Stimulated activated memory B cell treated with anti-CD40 and anti-IgM and Interleukin-4, amounts not matched to agents 10 μg/mL and 1 μg/mL and 100 μg/mL, for 72 hours (primary cell): ENCODE results near the gene TICAM1.
"Not testable (repeated sequence)": the region's sequence is repeated elsewhere in the genome, so short reads cannot be mapped to it uniquely, and the experiment has no call there.

Experiments
- ATAC-seq: fragments of 150-1000 bp; cut with Tn5 transposase; 2 replicates; pipeline ENCODE4 v1.10.0; 2021
- H3K27ac Mint-ChIP-seq: one replicate; pipeline ENCODE4 v1.8.0; 2022; ENCODE audit warnings: mild to moderate bottlenecking, mixed read lengths
- H3K27me3 Mint-ChIP-seq: one replicate; pipeline ENCODE4 v1.8.0; 2022; ENCODE audit warnings: mixed read lengths
- H3K36me3 Mint-ChIP-seq: one replicate; pipeline ENCODE4 v1.8.0; 2022; ENCODE audit warnings: mixed read lengths
- H3K4me1 Mint-ChIP-seq: one replicate; pipeline ENCODE4 v1.8.0; 2022; ENCODE audit warnings: mixed read lengths
- H3K4me3 Mint-ChIP-seq: one replicate; pipeline ENCODE4 v1.8.0; 2022; ENCODE audit warnings: mild to moderate bottlenecking, moderate library complexity, mixed read lengths
- H3K9me3 Mint-ChIP-seq: one replicate; pipeline ENCODE4 v1.8.0; 2022; ENCODE audit warnings: mixed read lengths

The TICAM1 gene

DNA sequence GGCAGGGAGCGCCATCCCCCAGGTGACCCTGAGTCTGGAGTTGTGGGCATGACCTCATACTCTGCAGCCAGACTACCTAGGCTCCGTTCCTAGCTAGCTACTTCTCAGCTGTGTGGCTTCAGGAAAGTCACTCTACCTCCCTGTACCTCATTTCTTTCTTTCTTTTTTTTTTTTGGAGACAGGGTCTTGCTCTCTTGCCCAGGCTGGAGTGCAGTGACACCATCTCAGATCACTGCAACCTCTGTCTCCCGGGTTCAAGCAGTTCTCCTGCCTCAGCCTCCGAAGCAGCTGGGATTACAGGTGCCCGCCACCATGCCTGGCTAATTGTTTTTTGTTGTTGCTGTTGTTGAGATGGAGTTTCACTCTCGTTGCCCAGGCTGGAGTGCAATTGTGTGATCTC lies 21.0 kb upstream of the TICAM1 start:
- no peak overlapping the region for H3K4me3 Mint-ChIP-seq
- H3K4me1 Mint-ChIP-seq: peaks cover 27% of the 10 kb centered on the region
- ATAC-seq: no peak
- no peak overlapping the region for H3K27ac Mint-ChIP-seq
- no peaks in the 10 kb centered on the region for H3K27me3 Mint-ChIP-seq
- no peaks in the 10 kb centered on the region for H3K9me3 Mint-ChIP-seq
- peaks cover 23% of the 10 kb centered on the region for H3K36me3 Mint-ChIP-seq

DNA sequence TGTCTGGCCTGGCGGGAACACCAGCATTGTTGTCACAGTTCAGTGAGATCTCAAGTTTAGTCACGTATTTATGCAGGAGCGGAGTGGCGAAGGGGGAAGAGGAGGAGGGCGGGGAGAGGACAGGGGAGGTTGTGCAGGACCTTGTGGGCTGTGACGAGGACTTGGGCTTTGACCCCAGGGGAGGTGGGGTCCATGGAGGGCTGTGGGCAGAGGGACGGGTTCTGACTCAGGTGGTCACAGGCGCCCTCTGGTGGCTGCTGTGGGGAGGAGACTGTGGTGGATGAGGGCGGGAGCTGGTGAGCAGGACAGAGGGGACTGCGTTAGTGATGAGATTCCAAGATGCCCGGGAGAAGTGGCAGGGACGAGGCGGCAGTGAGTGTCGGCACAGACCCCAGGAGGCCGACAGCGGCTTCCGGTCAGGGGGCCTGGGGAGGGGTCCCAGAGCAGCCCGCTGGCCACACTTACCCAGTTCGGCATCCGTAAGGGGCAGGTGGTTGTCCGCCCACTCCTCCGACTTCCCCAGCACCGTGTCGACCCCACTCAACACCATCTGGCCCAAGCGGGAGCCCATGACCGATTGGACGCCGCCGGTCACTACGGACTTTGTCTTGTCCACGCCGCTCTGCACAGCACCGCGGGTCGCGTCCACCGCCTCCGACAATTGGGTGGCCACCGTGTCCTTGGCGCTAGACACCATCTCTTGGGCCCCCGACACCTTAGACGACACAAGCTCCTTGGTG lies 20.2 kb upstream of the TICAM1 start:
- Mint-ChIP-seq H3K9me3 (no peaks in the 10 kb centered on the region), H3K27me3 (no peaks in the 10 kb centered on the region), H3K36me3 (peaks cover 30% of the 10 kb centered on the region), H3K4me1 (peaks cover 27% of the 10 kb centered on the region), H3K4me3 (peak overlapping the region; percentile 35), H3K27ac (peak overlapping the region; percentile 69)
- ATAC-seq: peak; percentile 83

DNA sequence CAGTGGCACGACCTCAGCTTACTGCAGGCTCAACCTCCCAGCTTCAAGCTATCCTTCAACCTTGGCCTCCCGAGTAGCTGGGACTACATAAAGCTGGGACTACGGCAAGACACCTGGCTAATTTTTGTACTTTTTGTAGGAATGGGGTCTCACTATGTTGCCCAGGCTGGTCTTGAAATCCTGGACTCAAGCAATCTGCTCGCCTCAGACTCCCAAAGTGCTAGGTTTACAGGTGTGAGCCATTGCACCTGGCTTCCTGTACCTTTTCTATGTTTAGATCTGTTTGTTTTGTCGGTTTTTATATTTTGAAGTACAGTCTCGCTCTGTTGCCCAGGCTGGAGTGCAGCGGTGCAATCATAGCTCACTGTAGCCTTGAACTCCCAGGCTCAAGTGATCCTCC lies 17.5 kb upstream of the TICAM1 start:
- peak overlapping the region; percentile 53 for H3K27ac Mint-ChIP-seq
- no peaks in the 10 kb centered on the region for H3K9me3 Mint-ChIP-seq
- no peak for ATAC-seq
- H3K36me3 Mint-ChIP-seq: peaks cover 32% of the 10 kb centered on the region
- H3K4me1 Mint-ChIP-seq: peaks cover 27% of the 10 kb centered on the region
- H3K27me3 Mint-ChIP-seq: no peaks in the 10 kb centered on the region
- H3K4me3 Mint-ChIP-seq: no peak overlapping the region

DNA sequence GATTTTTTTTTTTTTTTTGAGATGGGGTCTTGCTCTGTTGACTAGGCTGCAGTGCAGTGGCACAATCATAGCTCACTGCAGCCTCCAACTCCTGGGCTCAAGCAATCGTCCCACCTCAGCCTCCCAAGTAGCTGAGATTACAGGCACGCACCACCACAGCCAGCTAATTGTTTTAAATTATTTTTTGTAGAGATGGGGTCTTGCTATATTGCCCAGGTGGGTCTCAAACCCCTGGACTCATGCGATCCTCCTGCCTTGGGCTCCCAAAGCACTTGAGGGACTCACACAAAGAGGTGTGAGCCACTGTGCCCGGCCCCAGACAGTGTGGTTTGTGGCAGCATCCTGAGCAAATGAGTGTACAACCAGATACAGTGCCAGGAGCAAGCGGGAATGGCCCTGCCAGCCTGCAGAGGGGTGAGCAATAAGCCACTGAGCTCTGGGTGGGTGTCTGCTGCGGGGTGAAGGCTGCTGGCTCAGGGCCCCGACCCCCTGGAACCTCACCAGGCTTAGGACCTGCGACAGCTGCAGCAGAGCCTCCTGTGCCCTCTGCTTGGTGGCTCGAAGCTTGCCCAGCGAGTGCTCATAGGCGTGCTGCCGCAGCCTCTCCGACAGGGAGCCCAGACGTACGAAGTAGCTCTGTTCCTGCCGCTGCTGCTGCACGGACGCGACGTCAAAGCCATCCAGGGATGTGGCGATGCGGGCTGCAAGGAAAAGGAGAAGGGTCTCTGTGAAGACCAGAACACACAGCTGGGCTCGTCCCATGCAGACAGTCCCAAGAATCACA lies 15.9 kb upstream of the TICAM1 start:
- Mint-ChIP-seq H3K36me3 (peaks cover 42% of the 10 kb centered on the region), H3K27me3 (no peaks in the 10 kb centered on the region), H3K27ac (no peak overlapping the region), H3K4me3 (no peak overlapping the region), H3K9me3 (no peaks in the 10 kb centered on the region), H3K4me1 (peaks cover 25% of the 10 kb centered on the region)
- ATAC-seq: no peak

GRCh38 chr19:4845975-4846374 lies 14.5 kb upstream of the TICAM1 start:
- H3K9me3 Mint-ChIP-seq, H3K4me3 Mint-ChIP-seq, H3K27me3 Mint-ChIP-seq, ATAC-seq, H3K27ac Mint-ChIP-seq: not testable (repeated sequence)
- Mint-ChIP-seq H3K36me3 (peaks cover 40% of the 10 kb centered on the region), H3K4me1 (peaks cover 19% of the 10 kb centered on the region)

GRCh38 chr19:4844348-4845179 lies 13.1 kb upstream of the TICAM1 start:
- no peaks in the 10 kb centered on the region for H3K9me3 Mint-ChIP-seq
- ATAC-seq: no peak
- H3K36me3 Mint-ChIP-seq: peaks cover 49% of the 10 kb centered on the region
- no peak overlapping the region for H3K4me3 Mint-ChIP-seq
- H3K27me3 Mint-ChIP-seq: no peaks in the 10 kb centered on the region
- H3K4me1 Mint-ChIP-seq: peaks cover 24% of the 10 kb centered on the region
- H3K27ac Mint-ChIP-seq: no peak overlapping the region

DNA sequence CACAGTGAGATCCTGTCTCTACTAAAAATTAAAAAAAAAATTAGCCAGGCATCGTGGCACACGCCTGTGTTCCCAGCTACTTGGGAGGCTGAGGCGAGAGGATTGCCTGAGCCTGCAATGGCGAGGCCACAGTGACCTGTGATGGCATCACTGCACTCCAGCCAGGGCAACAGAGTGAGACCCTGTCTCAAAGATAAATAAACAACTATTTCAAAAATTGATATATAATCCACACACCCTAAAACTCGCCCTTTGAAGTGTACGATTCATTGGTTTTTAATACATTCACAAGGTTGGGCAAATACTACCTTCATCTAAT lies 12.1 kb upstream of the TICAM1 start:
- Mint-ChIP-seq H3K27ac (no peak overlapping the region), H3K27me3 (no peaks in the 10 kb centered on the region), H3K9me3 (no peaks in the 10 kb centered on the region), H3K36me3 (peaks cover 57% of the 10 kb centered on the region), H3K4me1 (peaks cover 18% of the 10 kb centered on the region), H3K4me3 (no peak overlapping the region)
- ATAC-seq: no peak

DNA sequence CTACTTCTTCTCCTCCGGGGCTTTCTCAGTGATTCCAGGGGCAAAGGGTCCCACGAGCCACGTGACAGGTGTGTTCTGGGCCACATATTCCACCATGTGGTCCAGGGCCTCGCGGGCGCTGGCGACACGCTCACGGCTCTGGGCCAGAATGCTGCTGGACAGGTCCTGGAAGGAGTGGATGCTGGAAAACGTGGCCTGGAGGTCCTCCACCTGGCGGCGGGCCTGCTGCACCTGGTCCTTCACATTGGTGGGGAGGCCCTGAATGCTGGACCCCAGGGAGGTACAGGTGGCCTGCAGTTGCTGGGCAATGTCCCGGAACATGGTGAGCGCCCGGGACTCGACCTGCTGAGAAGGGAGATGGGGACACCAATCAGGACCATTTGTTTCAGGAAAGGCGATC lies 7.7 kb upstream of the TICAM1 start:
- Mint-ChIP-seq H3K36me3 (peaks cover 45% of the 10 kb centered on the region), H3K9me3 (no peaks in the 10 kb centered on the region), H3K4me3 (no peak overlapping the region), H3K27me3 (no peaks in the 10 kb centered on the region), H3K27ac (peak overlapping the region; percentile 26), H3K4me1 (peaks cover 18% of the 10 kb centered on the region)
- no peak for ATAC-seq

- Mint-ChIP-seq H3K27ac (peak overlapping the region; percentile 89), H3K4me3 (no peak overlapping the region), H3K9me3 (no peaks in the 10 kb centered on the region), H3K27me3 (no peaks in the 10 kb centered on the region), H3K4me1 (peaks cover 31% of the 10 kb centered on the region), H3K36me3 (peaks cover 25% of the 10 kb centered on the region)
- no peak for ATAC-seq
These were observed 1.3 kb upstream of the TICAM1 start for GRCh38 chr19:4832776-4833175.

- H3K27ac Mint-ChIP-seq: peak overlapping the region; percentile 89
- peaks cover 22% of the 10 kb centered on the region for H3K36me3 Mint-ChIP-seq
- not testable (repeated sequence) for H3K27me3 Mint-ChIP-seq, ATAC-seq, H3K9me3 Mint-ChIP-seq
- peaks cover 35% of the 10 kb centered on the region for H3K4me1 Mint-ChIP-seq
- H3K4me3 Mint-ChIP-seq: peak overlapping the region; percentile 87
These were observed 448 bp upstream of the TICAM1 start for GRCh38 chr19:4831979-4832340.

GRCh38 chr19:4830768-4831265 lies 695 bp downstream of the TICAM1 start:
- Mint-ChIP-seq H3K4me1 (peaks cover 35% of the 10 kb centered on the region), H3K36me3 (peaks cover 22% of the 10 kb centered on the region), H3K9me3 (no peaks in the 10 kb centered on the region), H3K27me3 (no peaks in the 10 kb centered on the region), H3K27ac (peak overlapping the region; percentile 89), H3K4me3 (peak overlapping the region; percentile 87)
- ATAC-seq: no peak

- H3K4me1 Mint-ChIP-seq: peaks cover 35% of the 10 kb centered on the region
- peaks cover 22% of the 10 kb centered on the region for H3K36me3 Mint-ChIP-seq
- peak overlapping the region; percentile 89 for H3K27ac Mint-ChIP-seq
- H3K27me3 Mint-ChIP-seq: no peaks in the 10 kb centered on the region
- no peaks in the 10 kb centered on the region for H3K9me3 Mint-ChIP-seq
- peak overlapping the region; percentile 87 for H3K4me3 Mint-ChIP-seq
- no peak for ATAC-seq
These were observed 1.2 kb downstream of the TICAM1 start for GRCh38 chr19:4830332-4830731.

- Mint-ChIP-seq H3K4me1 (peaks cover 35% of the 10 kb centered on the region), H3K9me3 (no peaks in the 10 kb centered on the region), H3K36me3 (peaks cover 22% of the 10 kb centered on the region), H3K27me3 (no peaks in the 10 kb centered on the region), H3K4me3 (peak overlapping the region; percentile 80), H3K27ac (peak overlapping the region; percentile 89)
- ATAC-seq: peak; percentile 83
These were observed 2.4 kb downstream of the TICAM1 start for GRCh38 chr19:4829001-4829712.

DNA sequence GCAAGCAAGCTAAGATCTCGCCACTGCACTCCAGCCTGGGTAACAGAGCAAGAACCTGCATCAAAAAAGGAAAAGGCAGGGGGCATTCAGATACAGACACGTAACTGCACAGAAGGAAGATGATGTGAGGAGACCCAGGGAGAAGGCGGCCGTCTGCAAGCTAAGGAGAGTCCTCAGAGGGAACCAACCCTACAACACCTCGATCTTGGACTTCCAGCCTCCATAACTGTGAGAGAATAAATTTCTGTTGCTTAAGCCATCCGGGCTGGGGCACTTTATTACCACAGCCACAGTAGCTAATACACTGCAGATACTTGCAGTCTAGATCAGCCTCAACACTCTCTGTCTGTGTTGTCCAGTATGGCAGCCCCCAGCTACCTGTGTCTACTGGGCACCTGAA lies 7.9 kb downstream of the TICAM1 start:
- no peak overlapping the region for H3K4me3 Mint-ChIP-seq
- H3K36me3 Mint-ChIP-seq: peaks cover 28% of the 10 kb centered on the region
- peaks cover 22% of the 10 kb centered on the region for H3K4me1 Mint-ChIP-seq
- ATAC-seq: no peak
- H3K27ac Mint-ChIP-seq: no peak overlapping the region
- H3K27me3 Mint-ChIP-seq: no peaks in the 10 kb centered on the region
- no peaks in the 10 kb centered on the region for H3K9me3 Mint-ChIP-seq

- Mint-ChIP-seq H3K4me1 (peaks cover 17% of the 10 kb centered on the region), H3K36me3 (peaks cover 31% of the 10 kb centered on the region)
- H3K27ac Mint-ChIP-seq, H3K4me3 Mint-ChIP-seq, H3K9me3 Mint-ChIP-seq, H3K27me3 Mint-ChIP-seq, ATAC-seq: not testable (repeated sequence)
These were observed 9.2 kb downstream of the TICAM1 start for GRCh38 chr19:4822354-4822753.
